GM21390 (cell line): ENCODE data around the gene C6orf141.
"Not testable (repeated sequence)": the region's sequence is repeated elsewhere in the genome, so short reads cannot be mapped to it uniquely, and the experiment has no call there.

Source experiments
- ATAC-seq: cut with Tn5 transposase; IDR thresholded peaks from one replicate; pipeline ENCODE4 v1.9.1; 2021; ENCODE audit not compliant: unreplicated experiment

C6orf141 gene

GRCh38 chr6:49565855-49566254, 15.4 kb downstream of the C6orf141 start:
- ATAC-seq: no peak

GRCh38 chr6:49570474-49571079, 20.1 kb downstream of the C6orf141 start:
- no peak for ATAC-seq

DNA sequence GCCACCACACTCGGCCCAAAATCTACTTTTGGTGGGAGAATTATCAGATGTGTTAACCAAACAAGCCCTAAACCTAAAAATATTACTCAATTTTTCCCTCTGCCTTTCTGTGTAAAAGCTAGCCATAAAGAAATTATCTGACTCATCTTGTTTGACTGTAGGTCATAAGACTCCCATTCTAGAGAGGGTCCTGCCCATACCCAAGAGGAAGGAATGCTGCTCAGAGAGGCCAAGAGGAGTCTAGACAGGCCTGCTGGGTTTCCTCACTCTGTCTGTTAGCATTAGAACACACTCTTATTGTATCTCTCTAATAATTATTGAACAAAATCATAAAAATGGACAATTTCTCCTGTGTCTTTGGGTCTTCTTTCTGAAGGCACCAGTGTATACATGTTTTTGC, 26.1 kb downstream of the C6orf141 start:
- no peak for ATAC-seq

GRCh38 chr6:49579649-49580048, 29.2 kb downstream of the C6orf141 start:
- ATAC-seq: no peak

- no peak for ATAC-seq
These were observed 32.1 kb downstream of the C6orf141 start for GRCh38 chr6:49582529-49582928.

DNA sequence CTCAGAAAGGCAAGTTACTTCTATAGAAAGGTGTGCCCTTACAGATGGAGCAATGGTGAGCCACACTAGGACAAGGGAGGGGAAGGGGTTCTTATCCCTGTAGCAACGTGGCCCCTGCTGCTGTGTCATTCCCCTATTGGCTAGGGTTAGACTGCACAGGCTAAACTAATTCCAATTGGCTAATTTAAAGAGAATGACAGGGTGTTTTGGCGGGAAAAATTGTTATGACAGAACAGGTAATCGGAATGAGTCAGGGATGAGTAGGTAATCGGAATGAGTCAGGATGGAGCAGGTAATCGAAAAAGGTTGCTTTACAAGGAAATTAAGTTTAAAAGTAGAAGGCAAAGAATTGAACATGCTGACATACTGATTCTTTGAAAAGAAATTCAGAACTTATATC, 36.8 kb downstream of the C6orf141 start:
- not testable (repeated sequence) for ATAC-seq
